Keratinocyte (primary cell): Measurements from ENCODE around the gene DNAJB8.

Experiments used
- CTCF ChIP-seq, 3 experiments: IDR thresholded peaks in 1 of 3; conservative IDR thresholded peaks in 1 of 3; optimal IDR thresholded peaks in 1 of 3; 2 replicates in 2 of 3; 3 replicates in 1 of 3; pipeline versions ENCODE3 to v1.5.1; 2011; ENCODE audit warnings: low read length in 3 of 3, mild to moderate bottlenecking in 3 of 3, moderate library complexity in 2 of 3, control low read depth in 1 of 3, inconsistent platforms in 1 of 3; ENCODE audit not compliant: insufficient read depth in 2 of 3; ENCODE audit errors: extremely low read depth in 1 of 3
- EZH2 ChIP-seq: IDR thresholded peaks from one replicate; pipeline ENCODE4 v1.6.1; 2012; ENCODE audit warnings: inconsistent platforms, mild to moderate bottlenecking, low read length, moderate library complexity

DNA sequence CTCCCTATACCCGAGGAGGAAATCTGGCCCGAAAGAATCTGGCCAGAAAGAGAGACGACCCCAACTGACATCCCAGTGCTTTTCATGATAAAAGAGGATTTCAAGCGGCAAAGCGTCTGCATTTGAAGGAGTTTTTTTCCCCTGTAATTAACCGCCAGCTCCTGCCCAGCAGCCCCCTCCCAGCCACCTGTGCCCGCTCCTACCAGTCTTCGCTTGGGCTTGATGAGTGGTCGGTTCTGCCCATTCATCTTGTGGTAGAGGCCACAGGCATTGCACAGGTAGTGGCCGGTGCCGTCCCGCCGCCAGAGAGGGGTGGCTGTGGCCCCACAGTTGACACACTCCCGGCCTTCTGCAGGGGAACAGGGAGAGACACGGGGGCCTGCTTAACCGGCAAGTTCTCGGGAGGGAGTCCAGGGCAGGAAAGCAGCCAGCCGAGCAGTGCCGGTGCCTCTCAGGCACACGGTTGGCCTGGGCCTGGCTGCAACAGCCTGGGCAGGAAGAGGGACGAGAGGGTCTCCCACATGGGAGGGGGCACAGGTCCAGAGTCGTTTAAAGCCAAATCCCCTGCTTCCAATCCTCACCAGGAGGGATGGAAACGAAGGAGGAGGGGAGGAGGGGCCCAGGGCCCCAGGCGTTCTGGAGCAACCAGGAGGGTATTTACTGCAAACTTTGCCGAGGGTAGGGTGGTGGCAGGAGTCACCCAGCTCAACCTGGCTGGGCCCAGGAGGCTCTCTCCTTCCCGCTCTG lies 17.1 kb upstream of the DNAJB8 start:
- TF ChIP-seq CTCF (optimal IDR thresholded peaks at IDR 0.05 in 1 of 3, IDR thresholded peaks at IDR 0.05 in 1 of 3, conservative IDR thresholded peaks at IDR 0.05 in 1 of 3; ENCODE audit: extremely low read depth in 1 of 3, insufficient read depth in 2 of 3, low read length in 3 of 3), result no peak
- peak; percentile 84 for TF ChIP-seq EZH2
